ENCODE data around the gene EPHB1.
"Not testable (repeated sequence)": the region's sequence is repeated elsewhere in the genome, so short reads cannot be mapped to it uniquely, and the experiment has no call there.

The EPHB1 gene

DNA sequence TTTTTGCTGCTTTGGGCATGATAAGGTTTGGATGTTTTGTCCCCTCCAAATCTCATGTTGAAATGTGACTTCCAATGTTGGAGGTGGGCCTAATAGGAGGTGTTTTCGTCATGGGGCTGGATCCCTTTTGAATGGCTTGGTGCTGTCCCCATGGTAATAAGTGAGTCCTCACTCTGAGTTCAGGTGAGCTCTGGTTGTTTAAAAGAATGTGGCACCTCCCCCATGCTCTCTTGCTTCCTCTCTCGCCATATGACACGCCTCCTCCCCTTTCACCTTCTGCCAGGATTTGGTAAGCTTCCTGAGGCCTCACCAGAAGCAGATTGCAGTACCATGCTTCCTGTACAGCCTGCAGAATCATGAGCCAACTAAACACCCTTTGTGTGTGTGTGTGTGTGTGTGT lies 255.5 kb downstream of the EPHB1 start:
- no peak for DNase-seq (ENCODE audit: low read depth)

DNA sequence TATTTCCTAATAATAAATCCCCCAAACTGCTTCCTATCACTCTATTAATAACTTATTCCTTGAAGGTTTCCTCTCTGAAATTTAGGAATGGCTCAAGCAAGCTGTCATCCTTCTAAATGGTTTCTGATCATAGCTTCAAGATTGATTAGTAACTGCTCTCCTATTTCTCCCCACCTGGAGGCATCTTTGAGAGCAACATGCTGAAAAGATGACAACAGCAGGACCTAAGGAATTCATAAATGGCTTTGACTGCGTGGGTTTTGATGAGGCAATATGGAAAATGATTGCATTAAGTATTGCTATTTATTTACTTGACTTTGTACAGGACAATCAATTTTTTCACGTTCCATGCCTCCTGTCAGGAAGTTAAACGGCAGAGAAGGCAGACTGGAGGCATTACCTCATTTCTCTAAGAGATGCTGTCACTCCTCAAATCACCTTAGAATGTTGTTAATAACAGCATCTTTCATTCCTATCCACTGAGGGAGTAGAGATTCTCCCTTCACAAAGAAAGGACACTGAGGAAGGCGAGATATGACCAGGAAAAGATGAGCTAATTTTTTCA lies 256.4 kb downstream of the EPHB1 start:
- no peak for DNase-seq (ENCODE audit: low read depth)

DNA sequence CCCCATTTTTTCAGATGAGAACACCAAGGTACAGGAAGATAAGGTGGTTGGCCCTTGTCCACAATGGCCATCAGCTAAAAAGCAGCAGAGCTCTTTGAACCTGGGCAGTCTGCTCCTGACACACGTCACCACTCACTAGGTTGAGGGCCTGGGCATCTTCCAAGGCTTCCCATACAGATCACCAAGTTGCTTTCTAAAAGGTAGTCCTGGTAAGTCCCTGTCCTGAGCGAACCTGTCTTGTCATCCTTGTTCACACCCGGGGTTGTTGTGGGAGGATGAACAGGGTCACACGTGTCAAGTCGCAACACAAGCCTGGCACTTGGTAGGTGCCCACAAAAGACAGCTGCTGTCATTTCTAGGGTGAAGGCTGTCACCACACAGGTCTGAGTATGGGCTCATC lies 260.4 kb downstream of the EPHB1 start:
- no peak for DNase-seq (ENCODE audit: low read depth)

DNA sequence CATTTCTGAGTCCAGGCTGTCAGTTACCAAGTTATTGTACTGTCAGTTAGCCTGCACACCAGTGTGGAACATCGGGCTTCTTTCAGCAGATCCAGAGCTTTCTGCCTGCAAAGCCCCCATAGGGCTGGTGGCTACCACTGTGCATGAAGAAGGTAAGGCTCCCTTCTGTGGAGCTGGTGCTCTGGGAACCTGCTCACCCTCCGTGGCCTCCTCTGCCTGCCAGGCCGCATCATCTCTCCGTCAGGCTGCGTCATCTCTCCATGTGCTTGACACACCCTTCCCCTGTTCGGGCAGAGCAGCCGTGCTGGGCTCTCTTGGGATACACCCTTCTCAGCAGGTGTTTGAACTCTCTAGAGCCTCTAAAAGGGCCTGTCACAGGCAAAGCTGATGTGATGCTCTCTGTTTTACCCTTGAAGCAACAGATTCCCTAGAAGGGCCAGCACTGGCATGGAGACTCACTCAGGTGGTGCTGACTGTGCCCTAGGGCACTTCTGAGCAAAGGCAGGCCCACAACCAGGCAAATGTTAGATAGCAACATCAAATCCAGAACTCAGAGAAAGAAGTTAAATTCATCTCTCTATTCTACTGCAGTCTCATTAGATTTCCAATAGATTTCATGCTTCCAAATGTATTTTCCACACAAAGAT lies 261.1 kb downstream of the EPHB1 start:
- DNase-seq (ENCODE audit: low read depth): no peak

DNA sequence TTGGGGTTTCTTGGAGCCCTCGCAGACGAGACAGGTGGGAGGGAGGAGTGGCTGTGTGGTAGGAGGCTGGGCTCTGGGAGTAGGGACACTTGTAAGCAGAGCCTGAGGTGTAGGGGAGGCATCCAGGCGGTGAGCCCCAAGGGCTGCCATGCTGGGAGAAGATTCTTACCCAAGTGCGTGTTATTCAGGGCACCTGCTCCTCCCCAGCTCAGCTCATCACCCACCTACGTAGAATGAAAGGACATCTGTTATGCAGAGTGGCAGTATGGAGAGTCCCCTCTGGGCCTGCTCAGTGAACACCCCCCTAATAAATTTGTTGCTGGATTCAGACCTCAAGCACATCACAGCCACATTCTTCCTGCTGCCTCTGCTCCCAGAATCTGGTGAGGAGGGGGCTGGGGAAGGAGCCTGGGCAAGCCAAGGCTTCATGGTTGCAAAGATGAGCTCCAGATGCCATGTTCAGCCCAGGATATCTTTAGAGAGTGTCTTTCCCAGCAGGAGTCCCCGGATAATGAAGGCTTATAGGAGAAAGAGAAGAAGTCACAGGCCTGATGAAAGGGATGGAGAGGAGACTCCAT lies 261.8 kb downstream of the EPHB1 start:
- no peak for DNase-seq (ENCODE audit: low read depth)

DNA sequence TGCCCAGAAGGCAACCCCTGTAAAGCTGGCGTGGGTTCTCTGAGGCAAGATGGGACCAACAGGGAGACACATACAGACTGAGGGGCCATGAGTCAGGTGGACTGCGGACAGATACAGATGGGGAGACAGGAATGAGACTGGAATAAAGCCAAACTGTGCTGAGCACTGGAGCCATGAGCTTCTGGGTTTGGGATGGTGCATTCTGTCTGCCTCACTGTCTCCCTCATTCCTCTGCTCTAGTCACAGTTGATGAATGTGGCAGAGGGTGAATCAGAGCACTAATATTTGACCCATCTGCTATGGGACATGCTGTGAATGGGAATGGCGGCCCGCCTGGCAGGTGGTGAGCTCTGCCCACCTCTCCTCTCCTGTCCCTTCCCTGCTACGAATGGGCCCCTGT lies 262.9 kb downstream of the EPHB1 start:
- DNase-seq (ENCODE audit: low read depth): no peak

DNA sequence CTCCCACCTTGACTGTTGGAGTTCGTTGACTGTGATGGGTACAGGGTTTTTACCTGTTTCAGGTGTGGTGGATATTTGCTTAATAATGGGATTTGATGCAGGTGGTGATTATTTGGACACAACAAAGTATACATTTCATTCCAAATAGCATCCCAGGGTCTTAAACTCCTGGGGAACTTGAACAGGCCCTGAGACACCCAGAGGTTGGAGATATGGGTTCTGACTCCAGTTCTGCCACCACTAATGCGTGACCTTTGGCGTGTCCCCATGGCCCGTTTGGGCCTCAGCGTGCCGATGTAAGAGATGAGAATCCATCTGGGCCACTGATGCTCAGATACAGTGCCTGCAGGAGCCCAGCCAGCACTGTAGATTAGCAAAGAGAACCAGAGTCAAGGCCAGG lies 264.5 kb downstream of the EPHB1 start:
- no peak for DNase-seq (ENCODE audit: low read depth)

DNA sequence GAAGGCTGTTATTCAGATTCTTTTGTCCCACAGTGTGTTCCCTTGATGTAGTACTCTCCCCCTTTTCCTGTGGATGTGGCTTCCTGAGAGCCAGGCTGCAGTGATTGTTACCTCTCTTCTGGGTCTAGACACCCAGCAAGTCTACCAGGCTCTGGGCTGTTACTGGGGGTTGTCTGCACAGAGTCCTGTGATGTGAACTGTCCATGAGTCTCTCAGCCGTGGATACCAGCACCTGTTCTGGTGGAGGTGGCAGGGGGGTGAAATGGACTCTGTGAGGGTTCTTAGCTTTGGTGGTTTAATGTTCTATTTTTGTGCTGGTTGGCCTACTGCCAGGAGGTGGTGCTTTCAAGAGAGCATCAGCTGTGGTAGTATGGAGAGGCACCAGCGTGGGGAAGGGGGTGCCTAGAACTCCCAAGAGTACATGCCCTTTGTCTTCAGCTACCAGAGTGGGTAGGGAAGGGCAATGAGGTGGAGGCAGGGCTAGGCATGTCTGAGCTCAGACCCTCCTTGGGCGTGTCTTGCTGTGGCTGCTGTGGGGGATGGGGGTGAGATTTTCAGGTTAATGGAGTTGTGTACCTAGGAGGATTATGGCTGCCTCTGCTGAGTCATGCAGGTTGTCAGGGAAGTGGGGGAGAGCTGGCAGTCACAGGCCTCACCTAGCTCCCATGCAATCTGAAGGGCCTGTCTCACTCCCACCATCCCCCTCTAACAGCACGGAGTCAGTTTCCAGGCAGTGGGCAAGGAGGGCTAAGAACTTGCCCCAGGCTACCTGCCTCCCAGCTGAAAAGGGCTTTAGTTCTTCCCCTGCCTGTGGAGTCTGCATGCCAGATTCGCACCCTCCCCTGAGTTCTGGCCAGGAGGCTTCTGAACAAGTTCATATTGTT lies 272.0 kb downstream of the EPHB1 start:
- not testable (repeated sequence) for DNase-seq (ENCODE audit: low read depth)

DNA sequence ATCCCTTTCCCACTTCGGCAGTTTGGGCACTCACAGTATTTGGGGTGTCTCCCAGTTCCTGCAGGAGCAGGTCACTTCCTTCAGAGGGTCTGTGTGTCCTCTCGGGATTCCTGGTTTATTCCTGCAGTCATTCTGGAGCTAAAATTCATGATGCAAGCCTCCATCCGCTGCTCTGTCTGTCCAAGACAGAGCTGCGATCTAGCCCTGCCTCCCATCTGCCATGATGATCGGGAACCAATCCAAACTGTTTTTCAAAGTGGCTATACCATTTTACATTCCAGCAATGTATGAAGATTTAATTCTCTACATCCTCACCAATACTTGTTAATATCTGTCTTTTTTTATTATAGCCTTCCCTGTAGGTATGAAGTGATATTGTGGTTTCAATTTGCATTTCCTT lies 273.0 kb downstream of the EPHB1 start:
- no peak for DNase-seq (ENCODE audit: low read depth)

DNA sequence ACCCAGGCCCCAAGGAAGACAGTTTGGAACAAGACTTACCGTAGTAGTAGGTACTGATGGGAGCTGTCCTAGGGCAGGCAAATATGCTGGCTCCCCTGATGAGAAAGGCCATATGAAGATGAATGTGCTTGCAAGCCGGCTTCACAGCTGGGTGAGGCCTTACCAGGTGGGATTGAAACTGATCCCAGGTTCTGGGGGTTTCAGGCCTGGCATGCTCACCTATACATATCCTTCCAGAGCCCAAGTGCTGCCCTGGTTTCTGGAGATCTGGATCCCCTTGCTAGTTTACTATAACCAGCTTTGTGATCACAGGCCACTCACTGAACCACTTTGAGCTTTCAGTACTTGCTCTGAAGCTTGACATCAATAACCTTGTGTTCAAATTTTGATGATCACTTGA lies 274.3 kb downstream of the EPHB1 start:
- DNase-seq (ENCODE audit: low read depth): no peak

DNA sequence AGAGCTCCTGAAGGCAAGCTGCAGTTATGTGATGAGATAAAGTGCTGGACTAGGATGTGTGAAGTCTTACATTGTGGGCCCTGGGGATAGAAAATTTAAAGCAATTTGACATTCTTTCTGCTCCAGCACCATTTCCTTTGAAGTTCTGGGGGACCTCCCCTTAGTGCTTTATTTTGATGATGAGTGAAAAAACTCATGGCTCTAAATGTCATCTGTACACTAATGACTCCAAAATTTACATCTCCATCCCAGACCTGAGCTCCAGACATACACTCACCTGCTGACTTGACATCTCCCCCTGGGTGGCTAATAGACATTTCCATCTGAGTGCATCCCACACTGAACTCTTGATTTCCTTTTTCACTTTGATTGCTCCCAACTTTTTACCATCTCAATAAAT lies 276.4 kb downstream of the EPHB1 start:
- no peak for DNase-seq (ENCODE audit: low read depth)

DNA sequence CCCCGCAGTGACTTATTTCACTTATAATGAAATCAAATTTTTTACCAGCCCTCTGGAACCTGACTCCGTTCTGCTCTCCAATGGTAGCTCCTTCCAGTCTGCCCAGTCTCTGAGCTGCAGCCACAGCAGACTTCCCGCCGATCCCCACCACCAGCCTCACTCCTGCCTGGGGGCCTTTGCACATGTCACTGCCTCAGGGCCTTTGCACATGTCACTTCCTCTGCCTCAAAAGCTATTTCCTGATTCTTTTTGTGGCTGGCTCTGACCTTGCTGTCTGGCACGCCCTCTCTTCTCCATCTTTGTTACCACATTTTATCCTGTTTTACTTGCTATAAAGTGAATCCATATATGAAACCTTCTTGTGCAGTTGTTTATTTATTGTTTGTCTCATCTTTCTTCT lies 277.4 kb downstream of the EPHB1 start:
- no peak for DNase-seq (ENCODE audit: low read depth)

DNA sequence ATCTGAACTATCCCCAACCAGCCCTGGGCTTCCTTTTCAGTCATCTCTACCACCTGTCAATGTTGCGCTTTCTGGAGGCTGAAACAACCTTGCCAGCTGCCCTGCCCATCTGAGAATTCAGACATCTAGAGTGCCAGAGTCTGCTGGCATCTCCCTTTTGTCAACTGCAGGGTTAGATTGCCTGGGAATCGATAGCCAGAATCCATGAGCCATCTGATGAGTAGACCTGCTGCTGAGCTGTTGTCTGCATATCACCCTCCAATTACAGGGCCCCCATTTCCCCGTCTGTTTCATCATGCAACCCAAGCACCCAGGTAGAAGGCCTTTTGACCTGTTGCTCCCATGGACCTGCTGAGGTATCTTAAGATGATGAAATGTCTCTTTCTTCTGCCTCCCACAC lies 280.1 kb downstream of the EPHB1 start:
- DNase-seq (ENCODE audit: low read depth): no peak

DNA sequence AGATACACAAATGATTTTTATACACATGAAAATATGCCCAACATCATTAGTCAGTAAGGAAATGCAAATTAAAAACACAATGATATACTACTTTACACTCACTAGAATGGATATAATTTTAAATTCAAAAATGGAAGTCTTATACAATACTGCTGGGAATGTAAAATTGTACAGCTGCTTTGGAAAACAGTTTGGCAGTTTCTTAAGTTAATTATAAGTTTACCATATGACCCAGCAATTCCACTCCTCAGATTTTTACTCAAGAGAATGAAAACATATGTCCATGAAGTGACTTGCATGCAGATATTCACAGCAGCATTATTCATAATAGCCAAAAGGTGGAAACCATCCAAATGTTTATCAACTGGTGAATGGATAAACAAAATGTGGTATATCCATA lies 281.3 kb downstream of the EPHB1 start:
- DNase-seq (ENCODE audit: low read depth): no peak

DNA sequence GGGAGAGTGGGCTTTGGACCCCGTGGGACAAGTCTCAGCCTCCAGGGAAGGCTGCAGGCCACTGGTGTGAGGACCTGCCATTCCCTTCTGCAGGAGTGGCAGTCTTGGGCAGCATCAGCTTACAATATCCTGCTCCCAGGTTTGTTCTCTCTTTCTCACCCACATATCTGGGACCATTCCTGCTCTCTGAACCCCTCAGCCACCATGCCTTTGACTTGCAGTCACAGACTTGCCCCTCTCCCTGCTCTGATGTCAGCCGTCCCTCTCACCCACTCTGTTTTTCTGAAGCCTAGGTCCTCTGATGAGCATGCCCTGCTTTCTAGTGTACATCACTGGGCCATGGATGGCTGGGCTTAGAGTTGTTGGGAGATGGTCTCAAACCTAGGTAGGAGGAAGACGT lies 282.1 kb downstream of the EPHB1 start:
- no peak for DNase-seq (ENCODE audit: low read depth)

DNA sequence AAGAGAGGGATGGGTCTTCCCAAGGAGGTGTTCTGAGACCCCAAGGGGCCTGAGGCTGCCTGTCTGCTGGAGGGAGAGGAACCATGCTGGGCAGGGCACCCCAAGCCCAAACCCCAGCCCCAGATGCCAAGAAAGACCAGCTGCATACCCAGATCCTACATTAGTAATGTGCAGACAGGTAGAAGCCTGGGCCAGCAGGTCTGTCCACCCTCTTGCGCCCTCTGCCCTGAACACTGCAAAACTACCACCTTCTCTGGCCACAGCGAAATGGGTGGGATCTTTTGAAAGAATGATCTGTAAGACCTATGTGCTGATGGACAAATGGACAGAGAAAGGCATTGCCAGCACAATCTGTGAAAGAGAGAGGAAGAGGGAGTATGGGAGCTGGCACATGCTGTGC lies 283.2 kb downstream of the EPHB1 start:
- DNase-seq (ENCODE audit: low read depth): no peak

DNA sequence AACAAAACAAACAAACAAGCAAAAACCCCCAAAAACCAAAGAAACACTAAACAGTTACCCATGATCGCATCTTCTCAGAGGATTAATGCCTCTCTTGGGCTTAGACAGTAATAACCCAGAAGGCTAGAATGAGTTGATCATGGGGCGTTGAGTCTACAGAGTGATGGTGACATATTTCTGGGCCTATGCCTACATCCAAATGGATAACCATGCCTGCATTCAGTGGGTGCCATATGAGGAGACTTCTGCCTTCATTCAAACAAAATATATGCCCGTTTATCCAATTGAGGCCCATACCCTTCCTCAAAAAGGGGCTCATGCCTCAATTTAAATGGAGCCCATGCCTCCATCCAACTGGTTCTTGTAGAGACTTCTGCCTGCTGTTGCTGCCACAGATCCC lies 284.0 kb downstream of the EPHB1 start:
- no peak for DNase-seq (ENCODE audit: low read depth)

DNA sequence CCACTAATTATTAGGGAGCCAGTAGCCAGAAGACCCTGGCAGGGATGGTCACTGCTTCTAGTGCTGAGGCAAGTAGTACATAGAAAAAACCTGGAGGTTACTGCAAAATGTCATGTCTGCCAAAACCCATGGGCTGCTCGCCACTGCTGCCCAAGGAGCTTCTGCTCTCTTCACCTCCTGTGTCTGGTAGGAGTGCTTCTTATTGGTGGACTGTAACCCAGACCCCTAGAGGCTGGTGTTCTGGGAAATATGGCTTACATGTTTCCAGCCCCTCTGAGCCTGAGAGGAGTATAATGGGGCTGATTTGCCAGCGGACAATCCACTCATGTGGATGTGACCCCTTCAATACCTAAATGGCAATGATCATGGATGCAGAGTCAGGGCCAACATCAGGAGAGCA lies 286.4 kb downstream of the EPHB1 start:
- DNase-seq (ENCODE audit: low read depth): no peak

DNA sequence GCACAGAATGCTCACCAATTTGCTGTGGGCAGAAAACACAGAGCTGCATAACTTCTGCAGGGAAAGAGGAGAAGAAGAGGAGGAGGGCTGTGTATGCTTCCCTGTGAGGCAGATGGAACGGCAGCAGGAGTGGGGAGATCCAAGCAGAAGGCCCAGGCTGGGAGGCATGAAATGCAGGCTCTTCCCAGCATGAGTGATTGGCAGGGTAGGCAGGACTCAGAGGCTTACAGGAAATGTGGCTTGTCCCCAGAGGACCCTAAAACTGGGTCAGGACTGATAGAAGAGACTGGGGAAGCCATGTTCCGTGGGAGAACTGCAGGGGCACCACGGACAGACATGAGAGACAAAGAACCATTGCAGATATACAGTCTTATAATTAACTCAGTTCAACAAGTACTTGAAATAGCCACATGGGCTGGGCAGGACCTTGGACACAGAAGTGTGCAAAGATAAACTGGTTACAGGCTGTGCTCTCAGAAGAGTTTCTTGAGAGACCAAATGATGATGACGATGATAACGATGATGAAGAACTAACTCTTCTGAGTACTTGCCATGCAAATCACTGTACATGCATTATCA lies 286.9 kb downstream of the EPHB1 start:
- DNase-seq (ENCODE audit: low read depth): no peak

DNA sequence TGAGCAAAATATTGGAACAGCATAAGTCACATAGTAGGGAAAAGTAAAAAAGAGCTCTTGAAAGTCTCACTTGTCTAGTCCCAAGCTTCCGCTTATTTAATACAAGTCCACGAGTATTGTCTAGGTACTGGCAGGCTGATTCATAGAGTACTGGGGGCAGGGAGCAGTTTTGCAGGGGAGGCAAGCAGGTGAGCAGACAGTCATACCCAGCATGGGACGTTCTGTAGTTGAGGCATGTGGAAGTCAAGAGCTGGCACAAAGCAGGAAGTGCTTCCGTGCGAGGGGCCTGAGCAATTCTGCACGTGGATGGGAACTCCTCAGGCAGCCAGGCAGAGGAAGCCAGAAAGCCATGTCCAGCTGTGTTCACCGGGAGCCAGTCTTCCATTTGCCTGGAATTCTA lies 287.6 kb downstream of the EPHB1 start:
- DNase-seq (ENCODE audit: low read depth): no peak

DNA sequence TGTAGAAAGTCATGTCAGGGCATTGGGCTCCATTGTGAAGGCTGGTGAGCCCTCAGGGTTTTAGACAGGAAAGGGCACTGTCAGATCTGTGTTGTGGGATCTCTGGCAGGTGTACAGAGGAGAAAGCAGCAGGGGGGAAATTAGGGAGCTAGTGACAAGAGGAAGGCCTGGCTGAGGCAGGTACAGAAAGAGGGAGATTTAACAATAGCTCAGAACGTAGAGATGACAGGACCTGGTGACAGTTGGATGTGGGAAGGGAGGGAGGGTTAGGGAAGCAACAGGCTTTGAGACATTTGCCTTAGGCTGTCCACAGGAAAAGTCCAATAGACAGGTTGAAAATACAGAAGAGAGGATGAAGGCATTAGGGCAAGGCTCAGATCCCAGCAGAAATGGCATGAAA lies 288.1 kb downstream of the EPHB1 start:
- no peak for DNase-seq (ENCODE audit: low read depth)

DNA sequence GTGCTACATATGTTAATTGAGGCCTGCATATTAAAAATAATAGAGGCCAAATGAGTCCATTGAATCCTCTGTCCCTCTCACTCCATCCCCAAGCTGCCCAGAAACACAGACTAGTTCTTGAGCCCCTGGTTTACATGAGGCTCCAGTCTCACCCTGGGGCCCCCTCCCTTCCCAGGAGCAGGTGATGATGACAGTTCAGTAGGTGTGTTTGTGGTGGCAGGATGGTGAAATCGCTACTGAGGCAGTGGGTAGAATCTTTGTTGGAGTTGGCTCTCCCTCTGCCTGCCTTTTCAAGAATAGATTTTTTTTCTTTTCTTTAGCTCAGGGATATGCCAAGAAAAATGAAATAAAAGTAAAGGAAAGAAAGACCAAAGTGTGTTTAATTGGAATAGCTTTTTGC lies 288.7 kb downstream of the EPHB1 start:
- DNase-seq (ENCODE audit: low read depth): no peak

DNA sequence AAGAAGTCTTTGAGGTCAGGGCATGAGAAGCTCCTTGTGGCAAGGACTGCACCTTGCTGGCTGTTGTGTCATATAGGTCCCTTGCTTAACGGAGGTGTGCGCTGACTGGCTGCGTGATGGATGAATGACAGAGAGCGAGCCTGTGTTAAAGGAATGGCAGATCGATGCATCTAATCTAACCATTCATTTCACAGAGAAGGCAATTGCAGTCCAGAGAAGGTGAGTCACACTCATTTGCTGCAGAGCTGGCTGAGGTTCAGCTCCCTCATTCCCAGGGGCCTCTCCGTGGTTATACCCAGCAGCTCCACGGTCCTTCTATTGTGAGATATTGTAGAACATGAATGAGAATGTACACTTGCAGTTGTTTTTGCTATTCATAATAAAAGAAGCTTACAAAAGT lies 289.3 kb downstream of the EPHB1 start:
- no peak for DNase-seq (ENCODE audit: low read depth)
